ENCODE measurements around the gene MTFR1L. TPM values are rescaled to one million over a fixed set of nuclear protein-coding genes. Genes with fewer than 3 reads are reported as not detected.

The MTFR1L gene
- total and polyA plus RNA-seq, 3 donors from 2014 or later: 148 to 253 (median 166) TPM

DNA sequence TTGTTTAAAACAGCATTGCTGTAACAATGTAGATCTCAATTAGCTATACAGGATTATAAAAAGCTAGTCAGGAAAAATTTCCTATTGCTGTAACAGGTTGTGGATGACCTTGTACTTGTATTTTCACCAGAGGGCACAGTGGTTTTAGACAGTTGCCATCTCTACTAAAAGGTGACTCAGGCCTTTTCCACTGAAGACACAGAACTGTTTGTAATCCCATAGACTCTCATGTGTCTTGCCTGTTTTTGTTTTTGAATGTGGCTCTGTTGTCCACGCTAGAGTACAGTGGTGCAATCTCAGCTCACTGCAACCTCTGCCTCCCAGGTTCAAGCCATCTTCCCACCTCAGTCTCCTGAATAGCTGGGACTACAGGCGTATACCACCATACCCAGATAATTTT, 5.9 kb downstream of the MTFR1L start:
- no peaks in the 10 kb centered on the region for H3K27me3 ChIP-seq
- no peak overlapping the region for H3K27ac ChIP-seq
- H3K9me3 ChIP-seq: no peaks in the 10 kb centered on the region
- H3K4me1 ChIP-seq: peaks cover 21% of the 10 kb centered on the region
- no peak for DNase-seq
- TF ChIP-seq, protein P1, sequence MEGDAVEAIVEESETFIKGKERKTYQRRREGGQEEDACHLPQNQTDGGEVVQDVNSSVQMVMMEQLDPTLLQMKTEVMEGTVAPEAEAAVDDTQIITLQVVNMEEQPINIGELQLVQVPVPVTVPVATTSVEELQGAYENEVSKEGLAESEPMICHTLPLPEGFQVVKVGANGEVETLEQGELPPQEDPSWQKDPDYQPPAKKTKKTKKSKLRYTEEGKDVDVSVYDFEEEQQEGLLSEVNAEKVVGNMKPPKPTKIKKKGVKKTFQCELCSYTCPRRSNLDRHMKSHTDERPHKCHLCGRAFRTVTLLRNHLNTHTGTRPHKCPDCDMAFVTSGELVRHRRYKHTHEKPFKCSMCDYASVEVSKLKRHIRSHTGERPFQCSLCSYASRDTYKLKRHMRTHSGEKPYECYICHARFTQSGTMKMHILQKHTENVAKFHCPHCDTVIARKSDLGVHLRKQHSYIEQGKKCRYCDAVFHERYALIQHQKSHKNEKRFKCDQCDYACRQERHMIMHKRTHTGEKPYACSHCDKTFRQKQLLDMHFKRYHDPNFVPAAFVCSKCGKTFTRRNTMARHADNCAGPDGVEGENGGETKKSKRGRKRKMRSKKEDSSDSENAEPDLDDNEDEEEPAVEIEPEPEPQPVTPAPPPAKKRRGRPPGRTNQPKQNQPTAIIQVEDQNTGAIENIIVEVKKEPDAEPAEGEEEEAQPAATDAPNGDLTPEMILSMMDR (IDR thresholded peaks at IDR 0.05): no peak
- no peak for TF ChIP-seq POLR2A (IDR thresholded peaks at IDR 0.05)
- WGBS, 2 donors: 85 to 94% methylated on average over 2 of the region's 2 CpGs
- no peaks in the 10 kb centered on the region for H3K36me3 ChIP-seq (ENCODE audit: low read depth, missing control alignments)
- intact Hi-C loops (cut with DNase I; ENCODE audit: low total_unique reads): no loop called here
- H3K4me3 ChIP-seq: no peak overlapping the region

DNA sequence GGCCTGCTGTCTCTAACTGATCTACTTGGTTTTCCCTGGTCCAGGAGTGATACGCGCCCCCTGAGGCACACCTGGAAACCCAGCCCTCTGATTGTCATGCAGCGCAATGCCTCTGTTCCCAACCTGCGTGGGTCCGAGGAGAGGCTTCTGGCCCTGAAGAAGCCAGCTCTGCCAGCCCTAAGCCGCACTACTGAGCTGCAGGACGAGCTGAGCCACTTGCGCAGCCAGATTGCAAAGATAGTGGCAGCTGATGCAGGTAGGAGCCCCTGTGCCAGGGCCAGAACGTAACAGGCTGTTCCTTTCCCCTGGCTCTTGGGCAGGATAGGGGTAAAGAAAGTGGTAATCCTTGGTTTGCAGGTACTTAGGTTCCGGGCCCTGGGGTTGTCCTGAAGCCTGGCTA, 6.8 kb downstream of the MTFR1L start:
- no peaks in the 10 kb centered on the region for H3K36me3 ChIP-seq (ENCODE audit: low read depth, missing control alignments)

DNA sequence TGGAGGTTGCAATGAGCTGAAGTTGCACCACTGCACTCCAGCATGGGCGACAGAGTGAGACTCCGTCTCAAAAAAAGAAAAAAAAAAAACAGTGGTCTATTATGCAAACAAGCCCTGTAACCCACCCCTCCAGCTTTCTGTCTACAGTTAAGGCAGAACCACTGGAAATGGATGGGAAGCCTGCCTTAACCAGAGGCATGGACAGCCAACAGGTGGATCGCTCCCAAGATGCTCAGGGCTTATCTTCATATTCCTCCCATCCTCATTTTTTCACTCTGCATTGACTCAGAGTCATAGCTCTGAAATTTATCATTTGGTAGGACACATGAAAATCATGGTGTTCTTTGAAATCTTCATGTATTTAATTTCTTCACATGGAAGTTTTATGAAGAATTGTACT, 8.7 kb downstream of the MTFR1L start:
- Histone ChIP-seq H3K27ac (peak overlapping the region in 1 of 2 donors; percentile 19), H3K9me3 (no peaks in the 10 kb centered on the region), H3K36me3 (ENCODE audit: low read depth, missing control alignments) (no peaks in the 10 kb centered on the region), H3K4me3 (no peak overlapping the region), H3K4me1 (no peaks in the 10 kb centered on the region), H3K27me3 (no peaks in the 10 kb centered on the region)
- DNase-seq: no peak
- TF ChIP-seq, protein P1 (IDR thresholded peaks at IDR 0.05): no peak
- TF ChIP-seq POLR2A (IDR thresholded peaks at IDR 0.05): no peak
- intact Hi-C loops (cut with DNase I; ENCODE audit: low total_unique reads): no loop called here
- WGBS, 2 donors: 63 to 68% methylated on average over 2 to 3 of the region's 3 CpGs

More for the DNA sequence above, 6.8 kb downstream of the MTFR1L start:
- H3K4me3 ChIP-seq: no peak overlapping the region
- H3K27ac ChIP-seq: no peak overlapping the region
- TF ChIP-seq, protein P1 (IDR thresholded peaks at IDR 0.05): no peak
- TF ChIP-seq POLR2A (IDR thresholded peaks at IDR 0.05): no peak
- H3K9me3 ChIP-seq: no peaks in the 10 kb centered on the region
- intact Hi-C loops (cut with DNase I; ENCODE audit: low total_unique reads): no loop called here
- no peaks in the 10 kb centered on the region for H3K27me3 ChIP-seq
- H3K4me1 ChIP-seq: peaks cover 13% of the 10 kb centered on the region
- 94 to 95% methylated on average over 6 to 9 of the region's 10 CpGs for WGBS, 2 donors
- DNase-seq: no peak

DNA sequence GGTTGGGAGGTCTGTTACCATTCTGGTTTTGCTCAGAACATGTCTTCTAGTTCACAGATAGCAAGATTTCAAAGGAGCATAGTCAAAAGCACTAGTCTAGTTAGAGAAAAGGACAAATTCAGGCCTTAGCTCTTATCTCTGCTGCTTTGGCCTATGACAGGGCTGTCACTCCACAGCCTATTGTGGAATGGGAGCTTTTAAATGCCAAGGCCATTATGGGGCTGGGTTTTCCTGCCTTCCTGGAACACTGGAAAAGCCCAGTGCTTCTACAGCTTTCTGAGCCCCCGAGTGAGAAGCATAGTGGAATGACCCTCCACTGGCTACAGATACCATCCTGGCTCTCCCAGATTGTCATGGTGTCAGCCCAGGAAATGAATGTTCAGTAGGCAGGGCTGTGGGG, 9.3 kb downstream of the MTFR1L start:
- H3K27ac ChIP-seq: peak overlapping the region in 1 of 2 donors; percentile 19
- no peak for DNase-seq
- intact Hi-C loops (cut with DNase I; ENCODE audit: low total_unique reads): no loop called here

More for the DNA sequence above, 9.3 kb downstream of the MTFR1L start:
- no peaks in the 10 kb centered on the region for H3K36me3 ChIP-seq (ENCODE audit: low read depth, missing control alignments)
- H3K27me3 ChIP-seq: no peaks in the 10 kb centered on the region
- H3K4me3 ChIP-seq: no peak overlapping the region
- 18 to 60% methylated on average over 1 of the region's 1 CpG for WGBS, 2 donors
- H3K9me3 ChIP-seq: no peaks in the 10 kb centered on the region
- TF ChIP-seq POLR2A (IDR thresholded peaks at IDR 0.05): no peak
- TF ChIP-seq, protein P1 (IDR thresholded peaks at IDR 0.05): no peak
- no peaks in the 10 kb centered on the region for H3K4me1 ChIP-seq
